Mesenteric fat pad (tissue), 1 donor: ENCODE data around the gene GRK3. TPM values are rescaled to one million over a fixed set of nuclear protein-coding genes. Genes with fewer than 3 reads are reported as not detected.
"Not testable (repeated sequence)": the region's sequence is repeated elsewhere in the genome, so short reads cannot be mapped to it uniquely, and the experiment has no call there.

Experiments
- DNase-seq: peaks from one replicate; pipeline ENCODE4 v3.0.0-alpha.2; 2020; ENCODE audit warnings: low spot score
- long read RNA-seq: library from polyadenylated mRNA; unstranded; transcript quantifications from one replicate; pipeline ENCODE4 v2.0.0, GENCODE V29; 2020
- total RNA-seq: library from RNA; stranded (reverse); fragmentation: NEBNext Ultra II Directional; extraction: Animal tissue kit (Norgen Biotek cat#: 25700); gene quantifications from one replicate; pipeline ENCODE4 v1.2.1, GENCODE V29; 2021
- donor health status: DM: yes; HTN: yes; CAD: no.

GRK3 gene
- total RNA-seq: 53.4 TPM
- long read RNA-seq, full-length matches to known transcripts: 3 of 41 reads
- long read RNA-seq, partial matches to known transcripts: 8 of 41 reads
- long read RNA-seq, other reads (novel, unspliced or antisense): 30 of 41 reads

DNA sequence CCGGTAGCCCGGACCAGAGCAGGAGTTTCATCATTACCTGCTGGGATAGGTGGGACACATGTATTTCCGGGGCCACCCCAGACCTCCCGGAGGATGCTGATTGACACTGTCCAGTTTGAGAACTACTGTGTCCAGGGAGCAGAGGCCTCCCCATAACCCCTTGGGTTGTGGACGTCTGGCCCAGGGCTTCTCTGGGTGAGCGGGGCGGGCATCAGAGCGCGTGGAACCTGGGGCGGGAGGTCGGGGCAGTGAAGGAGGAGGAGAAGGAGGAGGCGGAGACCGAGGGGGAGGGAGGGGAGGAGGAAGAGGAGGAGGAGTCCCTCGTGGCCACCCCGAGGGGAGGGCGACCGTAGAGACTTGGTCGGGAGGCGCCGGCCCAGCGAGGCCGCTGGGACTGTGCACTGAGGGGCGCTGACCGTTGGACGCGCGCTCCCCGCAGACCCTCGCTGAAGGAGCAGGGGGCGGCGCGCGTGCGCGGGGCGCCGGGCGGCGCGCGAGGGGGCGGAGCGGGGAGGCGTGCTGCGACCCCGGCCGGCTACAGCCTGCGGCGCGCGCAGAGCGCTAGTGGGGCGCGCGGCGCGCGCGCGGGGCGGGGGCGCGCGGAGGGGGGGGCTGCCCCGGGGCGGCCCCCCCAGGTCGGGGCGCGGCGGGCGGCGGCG lies at the start of gene GRK3:
Gene GRK3, plus strand, starts transcription at position 356 of the 659 bp plus-strand sequence. CDS start 366 bp downstream, outside the sequence.
- DNase-seq: no peak

- DNase-seq: no peak
Measured at GRCh38 chr22:25518000-25518663, 46.3 kb upstream of the GRK3 start.

- DNase-seq: no peak
Measured at GRCh38 chr22:25525376-25525775, 39.1 kb upstream of the GRK3 start.

GRCh38 chr22:25525804-25526584 lies 38.5 kb upstream of the GRK3 start:
- DNase-seq: not testable (repeated sequence)

- not testable (repeated sequence) for DNase-seq
Measured at GRCh38 chr22:25527016-25527415, 37.5 kb upstream of the GRK3 start.

GRCh38 chr22:25528068-25528467 lies 36.4 kb upstream of the GRK3 start:
- DNase-seq: not testable (repeated sequence)

- DNase-seq: not testable (repeated sequence)
Measured at GRCh38 chr22:25529059-25529458, 35.4 kb upstream of the GRK3 start.

DNA sequence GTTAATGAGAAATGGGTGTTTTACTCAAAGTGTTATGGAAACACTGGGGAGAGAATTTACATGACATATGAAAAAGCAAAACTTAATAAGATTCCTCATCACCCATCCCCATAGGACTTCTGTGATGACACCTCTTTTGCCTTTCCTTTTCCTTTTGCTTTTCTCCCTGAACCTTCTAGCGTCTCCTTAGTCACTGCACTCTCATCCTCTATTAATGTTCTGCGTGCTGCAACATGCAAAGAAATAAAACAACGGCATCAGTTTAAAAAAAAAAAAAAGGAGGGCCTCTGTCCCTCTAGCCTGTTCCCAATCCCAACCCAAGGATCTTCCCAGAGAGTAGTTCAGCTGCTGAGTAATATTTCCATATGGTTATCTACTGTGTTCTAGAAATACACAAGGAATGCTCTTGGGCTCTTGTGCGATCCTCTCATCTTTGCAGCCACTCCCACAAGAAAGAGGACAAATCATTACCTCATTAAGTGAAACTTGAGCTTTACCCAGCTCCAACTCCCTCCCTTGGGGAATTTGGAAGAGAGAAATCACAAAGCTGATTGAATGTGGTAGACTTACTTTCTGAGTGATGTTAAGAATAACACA lies 34.8 kb upstream of the GRK3 start:
- DNase-seq: not testable (repeated sequence)

DNA sequence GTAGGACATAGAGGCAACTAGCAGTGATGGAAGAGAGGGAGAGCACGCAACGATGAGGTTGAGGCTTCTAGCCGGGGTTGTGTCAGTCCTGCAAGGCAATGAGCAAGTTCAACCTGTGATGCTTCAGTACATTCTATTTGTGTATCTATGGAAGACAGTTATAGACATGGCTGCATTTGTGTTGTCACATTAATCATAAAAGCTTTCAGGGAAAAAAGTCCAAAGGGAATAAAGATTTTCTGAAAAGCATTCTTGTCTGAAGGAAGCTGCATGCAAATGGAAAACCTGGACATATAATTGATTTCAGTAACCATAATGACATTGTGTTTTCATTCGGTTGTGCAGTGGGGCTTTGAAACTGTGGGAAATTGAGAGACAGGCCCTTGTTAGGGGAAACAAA lies 32.8 kb upstream of the GRK3 start:
- not testable (repeated sequence) for DNase-seq

DNA sequence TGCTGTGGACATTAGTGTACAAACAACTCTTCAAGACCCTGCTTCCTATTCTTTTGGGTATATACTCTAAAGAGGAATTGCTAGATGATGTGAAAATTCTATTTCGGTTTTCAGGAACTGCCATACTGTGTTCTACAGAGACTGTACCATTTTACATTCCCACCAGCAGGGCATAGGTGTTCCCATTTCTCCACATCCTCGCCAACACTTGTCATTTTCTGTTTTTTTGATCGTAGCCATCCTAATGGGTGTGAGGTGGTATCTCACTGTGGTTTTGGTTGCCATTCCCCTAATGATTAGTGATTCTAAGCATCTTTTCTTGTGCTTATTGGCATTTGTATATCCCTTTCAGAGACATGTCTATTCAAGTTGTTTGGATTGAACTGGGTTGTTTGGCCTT lies 29.8 kb upstream of the GRK3 start:
- no peak for DNase-seq

GRCh38 chr22:25536589-25536988 lies 27.9 kb upstream of the GRK3 start:
- DNase-seq: no peak

DNA sequence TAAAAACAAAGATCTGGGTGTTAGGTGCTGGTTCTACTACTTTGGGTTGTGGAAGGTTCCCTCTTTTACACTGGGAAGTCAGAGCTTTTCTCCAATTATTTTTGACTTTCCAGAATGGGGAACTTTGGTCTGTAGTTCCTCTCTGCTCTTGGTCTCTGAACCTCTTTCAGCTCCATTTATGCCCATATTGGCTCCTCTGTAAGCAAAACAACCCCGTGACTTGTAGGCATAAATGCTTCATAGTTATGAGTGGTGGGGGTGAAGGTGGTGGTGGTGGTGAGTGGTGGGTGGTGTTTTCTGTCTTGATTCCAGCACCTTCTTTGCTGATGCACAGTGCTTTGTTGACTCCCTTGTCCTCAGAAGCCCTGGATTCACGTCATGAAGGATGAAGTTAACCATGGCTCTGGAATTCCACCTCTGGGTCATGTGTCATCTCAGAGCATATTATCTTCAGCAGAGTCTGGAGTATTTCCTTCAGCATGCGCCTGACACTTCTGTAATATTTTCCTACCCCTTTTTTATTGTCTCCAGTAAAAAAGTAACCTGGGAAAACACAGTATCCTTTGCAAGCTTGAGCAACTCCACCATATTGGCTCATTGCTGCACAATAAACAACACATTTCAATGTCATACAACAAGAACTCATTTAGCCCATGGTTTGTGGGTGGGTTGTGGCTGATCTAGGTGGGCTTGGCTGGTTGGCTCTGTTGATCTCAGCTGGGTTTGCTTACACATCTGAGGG lies 24.1 kb upstream of the GRK3 start:
- no peak for DNase-seq

- no peak for DNase-seq
Measured at GRCh38 chr22:25540908-25541660, 23.4 kb upstream of the GRK3 start.

DNA sequence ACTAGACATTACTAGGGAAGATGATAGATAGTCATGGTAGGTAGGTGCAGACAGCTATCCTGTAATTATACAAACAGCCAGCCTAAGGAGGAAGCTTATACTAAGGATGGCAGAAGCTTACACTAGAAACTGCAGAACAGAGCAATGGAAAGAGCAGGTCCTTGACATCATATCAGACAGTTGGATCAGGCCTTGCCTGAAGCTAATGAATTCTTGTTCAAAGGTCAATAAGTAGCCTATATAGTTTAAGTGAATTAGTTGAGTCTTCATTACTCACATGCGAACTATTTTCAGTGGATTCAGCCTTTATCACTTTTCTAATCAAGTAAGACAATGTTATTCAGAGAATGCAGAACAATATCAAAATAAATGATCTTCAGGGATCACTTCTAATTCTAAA lies 22.3 kb upstream of the GRK3 start:
- DNase-seq: no peak

GRCh38 chr22:25542720-25543402 lies 21.6 kb upstream of the GRK3 start:
- no peak for DNase-seq

GRCh38 chr22:25545146-25545545 lies 19.3 kb upstream of the GRK3 start:
- DNase-seq: no peak

DNA sequence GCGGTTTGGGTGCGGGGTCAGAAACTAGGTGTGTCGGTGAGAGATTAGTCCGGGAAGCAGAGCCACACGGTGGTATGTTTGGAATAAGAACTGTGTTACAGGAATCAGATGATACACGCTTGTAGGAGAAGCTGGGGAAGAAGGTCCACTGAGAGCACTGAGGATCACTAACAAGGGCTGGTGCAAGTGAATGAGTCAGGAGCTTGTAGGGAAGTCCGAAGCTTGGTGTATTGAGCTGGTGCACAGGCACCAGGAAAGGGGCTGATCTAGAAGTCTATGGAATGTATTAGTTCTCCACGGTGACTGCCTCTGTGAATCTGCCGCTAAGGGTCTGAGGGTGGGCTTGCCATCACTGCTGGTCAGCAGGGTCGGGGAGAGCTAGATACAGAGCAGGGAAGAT lies 18.8 kb upstream of the GRK3 start:
- no peak for DNase-seq

DNA sequence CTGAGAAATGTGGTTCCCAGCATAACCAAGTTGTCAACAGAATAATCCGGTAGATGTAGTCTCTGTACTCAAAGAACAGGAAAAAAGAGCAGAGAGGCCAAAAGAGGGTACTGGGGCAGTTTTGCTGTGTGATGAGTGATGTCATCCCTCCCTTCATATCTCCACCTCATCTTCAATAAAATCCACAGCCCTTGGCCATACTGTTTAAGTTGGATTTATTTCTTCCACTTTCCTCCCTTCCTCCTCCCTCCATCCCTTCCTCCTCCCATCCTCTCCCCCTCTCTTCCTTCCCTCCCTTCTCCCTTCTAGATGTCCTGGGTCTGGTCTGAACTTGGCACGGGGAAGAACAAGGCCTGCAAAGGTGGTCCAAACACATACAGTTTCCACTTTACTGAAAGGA lies 18.2 kb upstream of the GRK3 start:
- no peak for DNase-seq

GRCh38 chr22:25546751-25547150 lies 17.7 kb upstream of the GRK3 start:
- DNase-seq: no peak
